Tibial artery (tissue), 4 donors: ENCODE data around the gene IL3.

ENCODE experiments used
- DNase-seq, 2 donors: peaks; one replicate each; pipeline ENCODE4 v3.0.0-alpha.2; 2019
- H3K27ac ChIP-seq, 2 donors: fragments of 200-600 bp; sonication (generic) in 1 of 2; 1 replicate in 1 of 2; 2 replicates in 1 of 2; pipeline ENCODE4 v1.5.1; 2018 to 2019; ENCODE audit warnings: mild to moderate bottlenecking in 1 of 2
- H3K27me3 ChIP-seq, 2 donors: fragments of 200-600 bp; sonication (generic) in 1 of 2; one replicate each; pipeline versions ENCODE4 v1.5.1 to v1.6.0; 2016 to 2019
- H3K36me3 ChIP-seq, 3 donors: fragments of 200-600 bp; sonication (generic) in 2 of 3; one replicate each; pipeline ENCODE4 v1.5.1; 2016 to 2019; ENCODE audit warnings: mild to moderate bottlenecking in 2 of 3
- H3K4me1 ChIP-seq, 4 donors: fragments of 200-600 bp; sonication (generic) in 2 of 4; 1 replicate in 3 of 4; 2 replicates in 1 of 4; pipeline ENCODE4 v1.5.1; 2016 to 2019
- H3K4me3 ChIP-seq, 2 donors: fragments of 200-600 bp; sonication (generic) in 1 of 2; 1 replicate in 1 of 2; 2 replicates in 1 of 2; pipeline ENCODE4 v1.5.1; 2018 to 2019; ENCODE audit warnings: mild to moderate bottlenecking in 2 of 2
- H3K9me3 ChIP-seq, 3 donors: fragments of 200-600 bp; sonication (generic) in 1 of 3; one replicate each; pipeline ENCODE4 v1.5.1; 2016 to 2019
- CTCF ChIP-seq, 2 experiments: fragments of 200-600 bp in 1 of 2; fragments of 450-650 bp in 1 of 2; IDR thresholded peaks; one replicate each; pipeline ENCODE4 v1.5.1; 2017 to 2019; ENCODE audit warnings: antibody characterized with exemption in 2 of 2, mild to moderate bottlenecking in 1 of 2, moderate library complexity in 1 of 2
- intact Hi-C: fragments of 100-400 bp; cut with DNase I; formaldehyde crosslinking; loops from one replicate; pipeline ENCODE4 v1.15.0; 2023; ENCODE audit warnings: low total_unique reads

Gene IL3

GRCh38 chr5:132065351-132065937 is 5.0 kb downstream of the IL3 start:
- Histone ChIP-seq H3K4me3 (no peak overlapping the region), H3K36me3 (no peaks in the 10 kb centered on the region), H3K9me3 (no peaks in the 10 kb centered on the region), H3K4me1 (no peaks in the 10 kb centered on the region), H3K27me3 (no peaks in the 10 kb centered on the region), H3K27ac (no peak overlapping the region)
- intact Hi-C loops: no loop called here
- peak; percentile 30 to 32 for TF ChIP-seq CTCF (IDR thresholded peaks at IDR 0.05)
- no peak for DNase-seq

GRCh38 chr5:132065951-132066701 is 5.7 kb downstream of the IL3 start:
- intact Hi-C loops: no loop called here
- no peak for DNase-seq
- TF ChIP-seq CTCF (IDR thresholded peaks at IDR 0.05): no peak

GRCh38 chr5:132066871-132067270 is 6.4 kb downstream of the IL3 start:
- Histone ChIP-seq H3K9me3 (no peaks in the 10 kb centered on the region), H3K4me1 (no peaks in the 10 kb centered on the region), H3K4me3 (no peak overlapping the region), H3K27ac (no peak overlapping the region), H3K36me3 (no peaks in the 10 kb centered on the region), H3K27me3 (no peaks in the 10 kb centered on the region)
- TF ChIP-seq CTCF (IDR thresholded peaks at IDR 0.05): no peak
- DNase-seq: no peak
- intact Hi-C loops: no loop called here

More at GRCh38 chr5:132065951-132066701, 5.7 kb downstream of the IL3 start:
- Histone ChIP-seq H3K27ac (no peak overlapping the region), H3K27me3 (no peaks in the 10 kb centered on the region), H3K4me3 (no peak overlapping the region), H3K36me3 (no peaks in the 10 kb centered on the region), H3K4me1 (no peaks in the 10 kb centered on the region), H3K9me3 (no peaks in the 10 kb centered on the region)

DNA sequence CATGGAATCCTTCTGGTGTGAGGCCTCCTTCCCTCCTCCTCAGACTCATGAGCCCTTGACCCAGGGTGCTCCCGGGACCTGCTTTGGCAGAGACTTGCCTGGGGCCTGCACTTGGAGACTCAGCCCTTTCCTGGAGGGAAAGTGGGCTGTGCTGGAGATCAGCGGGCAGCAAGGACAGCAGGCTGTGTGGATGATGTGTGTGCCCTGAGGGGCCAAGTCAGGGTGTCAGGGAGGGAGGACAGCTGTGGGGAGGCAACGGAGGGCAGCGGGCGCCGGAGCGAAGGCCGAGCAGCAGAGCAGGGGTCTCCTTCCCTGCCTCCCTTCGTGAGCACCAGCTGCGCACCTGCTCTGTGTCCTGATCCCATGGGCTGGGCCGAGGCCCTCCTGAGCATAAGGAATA is 7.0 kb downstream of the IL3 start:
- no peak for DNase-seq
- H3K27me3 ChIP-seq: no peaks in the 10 kb centered on the region
- TF ChIP-seq CTCF (IDR thresholded peaks at IDR 0.05): no peak
- H3K9me3 ChIP-seq: no peaks in the 10 kb centered on the region
- H3K36me3 ChIP-seq: no peaks in the 10 kb centered on the region
- intact Hi-C loops: no loop called here
- no peak overlapping the region for H3K4me3 ChIP-seq
- no peak overlapping the region for H3K27ac ChIP-seq
- no peaks in the 10 kb centered on the region for H3K4me1 ChIP-seq

DNA sequence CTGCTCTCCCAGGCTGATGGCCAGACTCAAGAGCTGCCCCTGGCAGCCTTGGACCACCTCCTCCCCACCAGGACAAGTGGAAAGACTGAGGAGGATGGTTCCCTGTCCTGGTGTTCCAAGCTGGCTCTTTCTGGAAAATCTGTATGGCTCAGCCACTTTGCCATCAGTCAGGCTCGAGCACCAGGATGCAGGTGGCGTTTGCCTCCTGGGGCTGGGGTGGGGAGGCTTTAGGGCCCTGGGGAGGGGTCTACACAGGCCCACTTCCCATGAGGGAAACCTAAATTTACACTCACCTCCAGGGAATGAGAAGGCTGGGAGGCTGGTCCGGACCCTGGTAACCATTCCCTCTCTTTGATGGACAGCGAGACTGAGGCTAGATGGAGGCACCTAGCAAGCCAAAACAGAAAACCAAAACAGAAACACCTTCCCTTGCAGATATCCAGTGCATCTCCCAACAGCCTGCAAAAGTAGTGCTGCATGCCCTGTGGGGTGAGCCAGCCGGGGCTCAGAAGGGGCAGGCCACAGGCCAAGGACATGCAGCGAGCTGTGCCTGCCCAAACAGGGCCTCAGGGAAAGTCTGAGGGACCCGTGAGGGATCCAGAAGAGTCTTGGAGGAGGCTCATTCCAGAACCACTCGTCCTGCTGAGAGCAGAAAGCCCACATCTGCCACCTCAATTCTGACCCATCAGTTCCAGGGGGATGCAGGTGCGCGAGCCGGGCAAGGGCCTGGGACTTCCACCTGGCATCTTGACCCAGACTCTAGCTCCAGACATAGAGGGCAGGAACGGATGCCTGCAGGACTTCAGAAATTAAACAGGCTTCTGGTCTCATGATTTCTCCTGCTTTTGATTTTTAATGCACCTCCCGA is 7.7 kb downstream of the IL3 start:
- no peak overlapping the region for H3K27ac ChIP-seq
- no peak for DNase-seq
- no peaks in the 10 kb centered on the region for H3K4me1 ChIP-seq
- H3K36me3 ChIP-seq: no peaks in the 10 kb centered on the region
- intact Hi-C loops: no loop called here
- no peak overlapping the region for H3K4me3 ChIP-seq
- H3K27me3 ChIP-seq: no peaks in the 10 kb centered on the region
- no peak for TF ChIP-seq CTCF (IDR thresholded peaks at IDR 0.05)
- no peaks in the 10 kb centered on the region for H3K9me3 ChIP-seq
